Lower leg skin (tissue), 3 donors: ENCODE results near the gene RITA1.

ENCODE experiments used
- CTCF ChIP-seq, 3 donors: fragments of 450-650 bp; IDR thresholded peaks; one replicate each; pipeline ENCODE4 v1.5.1; 2016; ENCODE audit warnings: antibody characterized with exemption in 3 of 3, mild to moderate bottlenecking in 3 of 3, moderate library complexity in 2 of 3
- POLR2A ChIP-seq, 2 donors: fragments of 450-650 bp; IDR thresholded peaks; one replicate each; pipeline ENCODE4 v1.6.1; 2016 to 2017; ENCODE audit warnings: antibody characterized with exemption in 2 of 2, mild to moderate bottlenecking in 1 of 2, moderate library complexity in 1 of 2

- TF ChIP-seq CTCF (IDR thresholded peaks at IDR 0.05) (no peak), POLR2A (IDR thresholded peaks at IDR 0.05) (no peak)
These were observed 17.0 kb downstream of the RITA1 start for GRCh38 chr12:113202300-113203075.
